Pancreas (tissue), 10 donors: ENCODE data around the gene TNRC6C. TPM values are rescaled to one million over a fixed set of nuclear protein-coding genes. Genes with fewer than 3 reads are reported as not detected.

Experiments used
- ATAC-seq, 4 donors: fragments of 200-7000 bp; cut with Tn5 transposase; one replicate each; pipeline versions ENCODE4 v1.8.0 to v1.9.1; 2020; ENCODE audit warnings: mild to moderate bottlenecking in 4 of 4, moderate library complexity in 4 of 4
- DNase-seq, 6 donors: peaks; one replicate each; pipeline ENCODE4 v3.0.0-alpha.2; 2020
- FAIRE-seq: peaks from 2 replicates; lab custom pipeline; 2012; peaks lifted over from hg19 to GRCh38; lab: Jason Lieb, UNC
- H3K27ac ChIP-seq, 4 donors: fragments of 200-600 bp; sonication (generic); 1 replicate in 3 of 4; 2 replicates in 1 of 4; pipeline versions ENCODE4 v1.5.0 to v1.8.0; 2020
- H3K27me3 ChIP-seq, 4 donors: fragments of 200-600 bp; one replicate each; pipeline ENCODE4 v1.8.0; 2021
- H3K36me3 ChIP-seq, 3 donors: fragments of 200-600 bp; sonication (generic) in 1 of 3; one replicate each; pipeline versions ENCODE4 v1.5.0 to v1.8.0; 2020 to 2021
- H3K4me1 ChIP-seq, 3 donors: fragments of 200-600 bp; one replicate each; pipeline ENCODE4 v1.8.0; 2021
- H3K4me3 ChIP-seq, 4 donors: fragments of 200-600 bp; sonication (generic) in 2 of 4; one replicate each; pipeline versions ENCODE4 v1.5.0 to v1.8.0; 2020 to 2021
- H3K9me3 ChIP-seq, 4 donors: fragments of 200-600 bp; one replicate each; pipeline ENCODE4 v1.8.0; 2021
- WGBS, 2 donors: extraction: QIAGEN DNeasy Blood & Tissue Kit; methylation state at CpG; one replicate each; pipeline ENCODE4 v1.1.7; 2013; 5-methylcytosine and 5-hydroxymethylcytosine counted together
- intact Hi-C, 3 donors: fragments of 100-400 bp; cut with DNase I; formaldehyde crosslinking; loops; one replicate each; pipeline versions ENCODE4 v1.11.1 to v1.14.2; 2022
- polyA plus RNA-seq, 2 donors: library from polyadenylated mRNA; stranded (reverse); fragments of 200-250 nt; gene quantifications; one replicate each; pipeline ENCODE4 v1.2.3, GENCODE V29; 2013
- total RNA-seq, 6 donors: library from RNA; stranded (reverse); fragmentation: NEBNext Ultra II Directional in 4 of 6; extraction: Animal tissue kit (Norgen Biotek cat#: 25700) in 4 of 6; gene quantifications; one replicate each; pipeline versions ENCODE4 v1.2.1 to v1.2.4, GENCODE V29; 2021 to 2023
- TF ChIP-seq, protein P1 (sequence below), 4 donors: fragments of 200-600 bp; sonication (generic) in 3 of 4; IDR thresholded peaks; one replicate each; pipeline versions ENCODE4 v1.5.0 to v1.8.0; 2021; ENCODE audit warnings: antibody characterized with exemption in 4 of 4
- donor health status: healthy with polysubstance abuse.
- donor health status: DM: no; HTN: no; CAD: no; lungs with moderate emphysema.
- donor health status: DM: no; HTN: no; CAD: no.
- donor health status: control.
- donor health status: control.
- donor health status: Bipolar disorder and iron deficiency.
- donor health status: DM: yes; HTN: yes; CAD: no.
- donor health status: DM: no; HTN: no; CAD: no.
- donor health status: DM: no; HTN: no; CAD: no.
- donor health status: DM: yes; HTN: yes; CAD: no.

TNRC6C gene
- total and polyA plus RNA-seq, 8 donors: 4.0 to 15.5 (median 7.7) TPM

DNA sequence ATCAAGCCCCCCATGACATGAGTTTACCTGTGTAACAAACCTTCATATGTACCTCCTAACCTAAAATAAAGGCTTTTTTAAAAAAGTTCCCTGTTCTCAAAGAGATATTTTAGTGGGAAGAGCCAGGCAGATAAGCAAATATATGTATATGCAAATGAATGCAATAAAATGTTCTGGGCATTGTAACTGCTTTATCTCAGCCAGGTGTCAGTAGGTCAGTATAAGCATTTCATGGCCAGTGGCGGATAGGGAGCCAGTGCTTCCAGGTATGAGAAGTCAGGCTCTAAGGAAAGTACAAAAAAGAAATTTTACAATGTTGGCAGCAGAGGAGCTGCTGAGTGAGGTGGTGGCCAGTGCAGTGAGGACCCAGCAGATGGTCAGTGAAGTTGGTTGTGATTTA lies 53.9 kb downstream of the TNRC6C start:
- H3K9me3 ChIP-seq: no peaks in the 10 kb centered on the region
- TF ChIP-seq, protein P1, sequence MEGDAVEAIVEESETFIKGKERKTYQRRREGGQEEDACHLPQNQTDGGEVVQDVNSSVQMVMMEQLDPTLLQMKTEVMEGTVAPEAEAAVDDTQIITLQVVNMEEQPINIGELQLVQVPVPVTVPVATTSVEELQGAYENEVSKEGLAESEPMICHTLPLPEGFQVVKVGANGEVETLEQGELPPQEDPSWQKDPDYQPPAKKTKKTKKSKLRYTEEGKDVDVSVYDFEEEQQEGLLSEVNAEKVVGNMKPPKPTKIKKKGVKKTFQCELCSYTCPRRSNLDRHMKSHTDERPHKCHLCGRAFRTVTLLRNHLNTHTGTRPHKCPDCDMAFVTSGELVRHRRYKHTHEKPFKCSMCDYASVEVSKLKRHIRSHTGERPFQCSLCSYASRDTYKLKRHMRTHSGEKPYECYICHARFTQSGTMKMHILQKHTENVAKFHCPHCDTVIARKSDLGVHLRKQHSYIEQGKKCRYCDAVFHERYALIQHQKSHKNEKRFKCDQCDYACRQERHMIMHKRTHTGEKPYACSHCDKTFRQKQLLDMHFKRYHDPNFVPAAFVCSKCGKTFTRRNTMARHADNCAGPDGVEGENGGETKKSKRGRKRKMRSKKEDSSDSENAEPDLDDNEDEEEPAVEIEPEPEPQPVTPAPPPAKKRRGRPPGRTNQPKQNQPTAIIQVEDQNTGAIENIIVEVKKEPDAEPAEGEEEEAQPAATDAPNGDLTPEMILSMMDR (IDR thresholded peaks at IDR 0.05): no peak
- no peaks in the 10 kb centered on the region for H3K4me1 ChIP-seq
- no peaks in the 10 kb centered on the region for H3K27me3 ChIP-seq
- H3K4me3 ChIP-seq: no peak overlapping the region
- intact Hi-C loops: loop anchor here in 2 of 3 donors (5.0 to 10.0 kb wide), 2 partner anchors 468 to 470 kb away; no protein-coding TSS in a partner anchor
- FAIRE-seq: no peak
- no peak for DNase-seq
- 80 to 81% methylated on average over 1 of the region's 1 CpG for WGBS, 2 donors
- ATAC-seq: no peak
- no peaks in the 10 kb centered on the region for H3K36me3 ChIP-seq
- no peak overlapping the region for H3K27ac ChIP-seq

DNA sequence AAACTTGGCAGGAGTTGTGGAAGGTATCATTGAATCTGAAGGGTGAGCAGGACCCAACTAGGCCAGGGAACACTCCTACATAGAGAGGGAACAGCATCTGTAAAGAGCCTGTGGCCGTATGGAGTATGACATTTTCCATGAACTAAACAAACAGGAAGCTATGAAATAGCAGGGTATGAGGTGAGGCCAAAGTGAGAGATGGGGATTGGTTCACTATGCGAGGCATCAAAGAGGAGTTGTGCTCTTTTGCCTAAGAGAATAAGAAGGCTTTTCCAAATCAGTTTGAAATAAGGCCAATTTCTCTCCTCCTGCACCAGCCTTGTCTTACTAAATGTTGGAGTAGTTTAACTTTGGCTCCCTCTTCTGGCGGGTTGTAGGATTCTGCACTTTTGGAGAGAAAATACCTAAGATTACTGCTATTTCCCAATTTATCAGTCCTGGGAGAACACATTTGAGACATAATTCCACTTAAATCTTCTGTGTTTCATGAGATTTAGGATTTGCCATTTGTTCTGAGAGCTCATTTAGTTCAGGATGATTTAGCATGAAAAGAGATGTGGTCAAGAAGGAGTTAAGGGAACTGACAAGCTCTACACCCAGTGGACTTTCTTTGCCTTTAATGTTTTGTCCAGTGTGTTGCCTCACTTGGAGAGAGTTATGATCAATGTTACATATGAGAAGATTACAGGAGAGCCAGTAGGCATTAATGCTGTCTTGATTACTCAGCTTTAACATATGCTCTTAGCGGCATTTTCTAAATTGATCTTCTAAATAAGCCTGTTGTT lies 55.4 kb downstream of the TNRC6C start:
- H3K9me3 ChIP-seq: no peaks in the 10 kb centered on the region
- intact Hi-C loops: loop anchor here in 2 of 3 donors (5.0 to 10.0 kb wide), 2 partner anchors 469 to 472 kb away; no protein-coding TSS in a partner anchor
- 44 to 47% methylated on average over 4 of the region's 4 CpGs for WGBS, 2 donors
- ATAC-seq: peak; percentile 46 to 88 (median 76)
- DNase-seq: peak in 2 of 6 donors; percentile 26 to 51
- no peaks in the 10 kb centered on the region for H3K36me3 ChIP-seq
- no peaks in the 10 kb centered on the region for H3K27me3 ChIP-seq
- no peak overlapping the region for H3K4me3 ChIP-seq
- peak; percentile 68 for FAIRE-seq
- no peaks in the 10 kb centered on the region for H3K4me1 ChIP-seq
- TF ChIP-seq, protein P1 (IDR thresholded peaks at IDR 0.05): peak; percentile 34 to 50 (median 41)
- H3K27ac ChIP-seq: no peak overlapping the region

DNA sequence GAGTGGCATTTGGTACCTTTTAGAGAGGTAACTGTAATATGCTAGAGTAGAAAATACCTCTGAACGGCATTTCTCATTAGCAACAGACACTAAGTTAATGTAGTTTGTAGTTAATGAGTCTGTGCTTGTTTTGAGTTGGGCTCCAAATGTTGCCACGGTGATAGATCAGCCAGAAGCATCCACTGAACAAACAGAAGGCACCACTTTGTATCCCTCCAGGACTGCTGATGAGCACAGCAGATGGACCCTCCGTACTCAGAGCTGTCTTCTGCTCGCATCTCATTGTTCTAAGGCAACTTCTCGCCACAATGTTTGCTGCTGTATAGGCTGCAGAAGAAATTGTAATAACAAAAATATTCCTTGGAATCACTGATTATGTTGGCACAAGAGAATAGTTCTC lies 56.1 kb downstream of the TNRC6C start:
- ATAC-seq (no peak), FAIRE-seq (no peak), DNase-seq (no peak)
- 82% methylated on average over 5 of the region's 5 CpGs for WGBS, 2 donors
- Histone ChIP-seq H3K9me3 (no peaks in the 10 kb centered on the region), H3K4me1 (no peaks in the 10 kb centered on the region), H3K27ac (no peak overlapping the region), H3K36me3 (no peaks in the 10 kb centered on the region), H3K27me3 (no peaks in the 10 kb centered on the region), H3K4me3 (no peak overlapping the region)
- TF ChIP-seq, protein P1 (IDR thresholded peaks at IDR 0.05): no peak
- intact Hi-C loops: loop anchor here in 2 of 3 donors (5.0 to 10.0 kb wide), 2 partner anchors 470 to 472 kb away; no protein-coding TSS in a partner anchor

DNA sequence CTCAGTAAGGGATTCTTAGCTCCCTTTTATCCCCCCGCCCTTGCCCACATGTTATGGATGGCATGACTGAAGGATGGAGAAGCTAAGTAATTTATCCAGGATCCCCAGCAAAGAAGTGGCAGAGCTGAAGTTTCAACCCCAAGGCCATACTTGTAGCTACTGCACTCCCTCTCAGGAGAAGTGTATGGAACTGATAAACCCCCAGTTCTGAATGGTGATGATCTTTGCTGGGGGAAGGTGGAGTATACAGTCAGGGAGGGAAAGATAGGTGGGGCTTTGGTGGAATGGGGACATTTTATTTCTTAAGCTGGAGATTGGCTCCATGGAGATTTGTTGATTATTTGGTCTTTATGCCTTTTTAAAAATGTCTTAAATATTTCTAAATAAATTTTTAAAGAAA lies 58.3 kb downstream of the TNRC6C start:
- intact Hi-C loops: loop anchor here in 1 of 3 donors (10.0 kb wide), 1 partner anchor 472 kb away; no protein-coding TSS in a partner anchor
- Histone ChIP-seq H3K27ac (no peak overlapping the region), H3K4me1 (no peaks in the 10 kb centered on the region), H3K27me3 (no peaks in the 10 kb centered on the region), H3K9me3 (no peaks in the 10 kb centered on the region), H3K4me3 (no peak overlapping the region), H3K36me3 (no peaks in the 10 kb centered on the region)
- ATAC-seq (no peak), FAIRE-seq (no peak), DNase-seq (no peak)
- WGBS, 2 donors: 84 to 88% methylated on average over 1 of the region's 1 CpG
- TF ChIP-seq, protein P1 (IDR thresholded peaks at IDR 0.05): no peak
